ENCODE results near the gene RFNG.

DNA sequence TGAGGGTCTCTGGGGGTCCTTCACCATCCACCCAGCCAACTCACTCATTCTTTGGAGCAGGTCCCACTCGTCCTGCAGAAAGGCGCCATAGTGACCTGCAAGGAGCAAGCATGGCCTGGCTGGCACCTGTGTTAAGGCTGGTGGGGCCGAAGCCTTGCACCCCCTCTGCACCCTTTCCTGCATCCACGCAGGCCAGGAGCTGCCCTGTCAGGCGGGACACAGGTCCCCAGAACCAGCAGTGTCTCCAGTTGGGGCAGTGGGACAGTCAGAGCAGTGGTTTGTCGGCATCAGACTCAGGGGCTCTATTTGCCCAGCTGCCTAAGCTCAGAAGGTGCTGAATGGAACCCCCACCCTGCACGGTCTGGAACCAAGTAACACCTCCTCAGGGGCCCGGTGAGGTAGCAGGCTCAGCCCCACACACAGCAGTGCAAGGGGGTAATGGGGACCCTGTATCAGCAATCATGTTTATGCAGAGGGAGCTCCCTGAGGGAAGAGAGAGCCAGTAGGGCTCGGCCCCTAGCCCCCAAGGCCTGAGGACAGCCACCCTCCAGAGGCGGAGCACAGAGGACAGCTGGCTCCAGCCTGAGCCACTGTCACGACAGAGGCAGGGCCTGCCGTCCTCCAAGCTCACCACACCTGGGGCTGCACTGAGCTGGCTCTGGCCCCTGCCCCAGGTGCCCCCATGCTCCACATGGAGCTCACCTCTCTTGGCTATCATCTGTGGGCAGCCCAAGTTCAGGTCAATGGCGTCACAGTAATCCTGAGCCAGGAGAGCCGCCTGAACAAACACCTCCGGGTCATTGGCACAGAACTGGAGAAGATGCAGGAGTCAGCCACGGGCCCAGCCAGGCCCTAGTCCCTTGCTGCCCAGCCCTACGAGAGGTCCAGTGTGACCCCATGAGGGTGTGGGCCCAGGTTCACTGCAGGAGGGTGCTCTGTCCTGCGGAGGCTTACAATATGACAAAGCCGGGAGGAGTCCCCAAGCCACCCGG, 12.1 kb upstream of the RFNG start:
- TF ChIP-seq EZH2phosphoT487 (IDR thresholded peaks at IDR 0.05) (no peak), EZH2 (IDR thresholded peaks at IDR 0.05) (no peak)
- TF ChIP-seq, protein P1, sequence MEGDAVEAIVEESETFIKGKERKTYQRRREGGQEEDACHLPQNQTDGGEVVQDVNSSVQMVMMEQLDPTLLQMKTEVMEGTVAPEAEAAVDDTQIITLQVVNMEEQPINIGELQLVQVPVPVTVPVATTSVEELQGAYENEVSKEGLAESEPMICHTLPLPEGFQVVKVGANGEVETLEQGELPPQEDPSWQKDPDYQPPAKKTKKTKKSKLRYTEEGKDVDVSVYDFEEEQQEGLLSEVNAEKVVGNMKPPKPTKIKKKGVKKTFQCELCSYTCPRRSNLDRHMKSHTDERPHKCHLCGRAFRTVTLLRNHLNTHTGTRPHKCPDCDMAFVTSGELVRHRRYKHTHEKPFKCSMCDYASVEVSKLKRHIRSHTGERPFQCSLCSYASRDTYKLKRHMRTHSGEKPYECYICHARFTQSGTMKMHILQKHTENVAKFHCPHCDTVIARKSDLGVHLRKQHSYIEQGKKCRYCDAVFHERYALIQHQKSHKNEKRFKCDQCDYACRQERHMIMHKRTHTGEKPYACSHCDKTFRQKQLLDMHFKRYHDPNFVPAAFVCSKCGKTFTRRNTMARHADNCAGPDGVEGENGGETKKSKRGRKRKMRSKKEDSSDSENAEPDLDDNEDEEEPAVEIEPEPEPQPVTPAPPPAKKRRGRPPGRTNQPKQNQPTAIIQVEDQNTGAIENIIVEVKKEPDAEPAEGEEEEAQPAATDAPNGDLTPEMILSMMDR (IDR thresholded peaks at IDR 0.05) = no peak

Measured in neural progenitor cell (in vitro differentiated cells).